Psoas muscle (tissue), 8 donors: ENCODE data around the gene KRR1. TPM values are rescaled to one million over a fixed set of nuclear protein-coding genes. Genes with fewer than 3 reads are reported as not detected.
"Not testable (repeated sequence)": the region's sequence is repeated elsewhere in the genome, so short reads cannot be mapped to it uniquely, and the experiment has no call there.

ENCODE experiments used
- ATAC-seq, 4 donors: fragments of 200-7000 bp; cut with Tn5 transposase; one replicate each; pipeline ENCODE4 v1.9.1; 2020; ENCODE audit warnings: moderate library complexity in 3 of 4, mild to moderate bottlenecking in 2 of 4
- DNase-seq, 2 donors: peaks; one replicate each; pipeline ENCODE4 v3.0.0-alpha.2; 2020
- H3K27ac ChIP-seq: fragments of 200-600 bp; one replicate; pipeline ENCODE4 v1.8.0; 2022
- H3K27me3 ChIP-seq, 3 donors: fragments of 200-600 bp in 1 of 3; one replicate each; pipeline versions ENCODE4 v1.6.1 to v1.8.0; 2013 to 2022; ENCODE audit warnings: low read length in 2 of 3, mild to moderate bottlenecking in 2 of 3, moderate library complexity in 1 of 3; ENCODE audit not compliant: insufficient read depth in 3 of 3
- H3K36me3 ChIP-seq, 2 donors: fragments of 200-600 bp in 1 of 2; one replicate each; pipeline versions ENCODE4 v1.6.1 to v1.8.0; 2013 to 2022; ENCODE audit warnings: low read depth in 1 of 2, mild to moderate bottlenecking in 1 of 2, moderate library complexity in 1 of 2; ENCODE audit not compliant: insufficient read depth in 1 of 2
- H3K4me1 ChIP-seq: fragments of 200-600 bp; one replicate; pipeline ENCODE4 v1.8.0; 2022
- H3K4me3 ChIP-seq: fragments of 200-600 bp; one replicate; pipeline ENCODE4 v1.8.0; 2022; ENCODE audit warnings: mild to moderate bottlenecking
- H3K9me3 ChIP-seq: fragments of 200-600 bp; one replicate; pipeline ENCODE4 v1.8.0; 2022
- CTCF ChIP-seq: fragments of 200-600 bp; IDR thresholded peaks from one replicate; pipeline ENCODE4 v1.8.0; 2022; ENCODE audit warnings: antibody characterized with exemption
- WGBS, 3 donors: extraction: QIAGEN DNeasy Blood & Tissue Kit; methylation state at CpG; one replicate each; pipeline versions ENCODE4 v1.1.6 to v1.1.7; 2013; 5-methylcytosine and 5-hydroxymethylcytosine counted together
- intact Hi-C, 2 donors: fragments of 100-400 bp; cut with DNase I; formaldehyde crosslinking; loops; one replicate each; pipeline versions ENCODE4 v1.11.0 to v1.14.2; 2022
- polyA plus RNA-seq, 3 donors: library from polyadenylated mRNA; stranded (reverse); fragments of 200-250 nt; gene quantifications; one replicate each; pipeline ENCODE4 v1.2.3, GENCODE V29; 2013
- total RNA-seq, 4 donors: library from RNA; stranded (reverse); fragmentation: NEBNext Ultra II Directional in 2 of 4; extraction: Animal tissue kit (Norgen Biotek cat#: 25700) in 2 of 4; gene quantifications; one replicate each; pipeline versions ENCODE4 v1.2.1 to v1.2.4, GENCODE V29; 2021 to 2023
- donor health status: healthy with polysubstance abuse.
- donor health status: DM: no; HTN: no; CAD: no; lungs with moderate emphysema.
- donor health status: Bipolar disorder and iron deficiency.
- donor health status: healthy.
- donor health status: DM: yes; HTN: yes; CAD: no.
- donor health status: DM: no; HTN: no; CAD: no.
- donor health status: DM: no; HTN: no; CAD: no.
- donor health status: DM: yes; HTN: yes; CAD: no.

The KRR1 gene
- total and polyA plus RNA-seq, 7 donors: 15.7 to 64.9 (median 43.1) TPM

- 54 to 59% (median 54%) methylated on average over 3 of the region's 3 CpGs for WGBS, 3 donors
- no peaks in the 10 kb centered on the region for H3K9me3 ChIP-seq
- intact Hi-C loops: no loop called here
- H3K36me3 ChIP-seq: no peaks in the 10 kb centered on the region
- no peaks in the 10 kb centered on the region for H3K4me1 ChIP-seq
- H3K4me3 ChIP-seq: no peak overlapping the region
- no peak for TF ChIP-seq CTCF
- no peak for ATAC-seq
- DNase-seq: no peak
- no peaks in the 10 kb centered on the region for H3K27me3 ChIP-seq
- no peak overlapping the region for H3K27ac ChIP-seq
Measured at GRCh38 chr12:75443709-75444108, 67.7 kb downstream of the KRR1 start.

- DNase-seq, H3K4me3 ChIP-seq, H3K27me3 ChIP-seq, H3K36me3 ChIP-seq, H3K27ac ChIP-seq, H3K9me3 ChIP-seq, ATAC-seq, intact Hi-C loops, H3K4me1 ChIP-seq: not testable (repeated sequence)
- 19 to 64% (median 55%) methylated on average over 3 of the region's 3 CpGs for WGBS, 3 donors
Measured at GRCh38 chr12:75442454-75442853, 69.0 kb downstream of the KRR1 start.

GRCh38 chr12:75441687-75442449 is 69.5 kb downstream of the KRR1 start:
- H3K9me3 ChIP-seq, H3K4me3 ChIP-seq, H3K27ac ChIP-seq, H3K4me1 ChIP-seq, intact Hi-C loops, DNase-seq, H3K36me3 ChIP-seq, ATAC-seq, H3K27me3 ChIP-seq: not testable (repeated sequence)
- WGBS, 3 donors: 63 to 76% (median 71%) methylated on average over 4 of the region's 4 CpGs

Other genes starting within 250 kb of the KRR1 start
- gene CAPS2, start 181.3 kb downstream of the KRR1 start, total RNA-seq: 1 to 10 TPM; 7.6 to 9.8 (median 9.0) TPM
- gene CAPS2, start 181.3 kb downstream of the KRR1 start, polyA plus RNA-seq: 10 to 100 TPM in 1 of 3 donors, 1 to 10 TPM in 1, under 1 TPM in 1; 0.73 to 20.3 (median 5.3) TPM
- gene GLIPR1L1, start 176.9 kb downstream of the KRR1 start, total RNA-seq: not detected
- not detected for gene GLIPR1L1, start 176.9 kb downstream of the KRR1 start, polyA plus RNA-seq
- 1 to 10 TPM in 2 of 4 donors, under 1 TPM in 1, not detected in 1; 0.54 to 1.5 (median 1.3) TPM for gene GLIPR1L2, start 120.5 kb downstream of the KRR1 start, total RNA-seq
- gene GLIPR1L2, start 120.5 kb downstream of the KRR1 start, polyA plus RNA-seq: under 1 TPM; 0.04 to 0.60 (median 0.57) TPM
- gene GLIPR1, start 30.9 kb downstream of the KRR1 start, total RNA-seq: 1 to 10 TPM; 2.8 to 5.7 (median 4.9) TPM
- gene GLIPR1, start 30.9 kb downstream of the KRR1 start, polyA plus RNA-seq: 1 to 10 TPM in 1 of 3 donors, under 1 TPM in 2; 0.52 to 4.4 (median 0.88) TPM